GM20000 (cell line): Measurements from ENCODE around the gene NBR1.
"Not testable (repeated sequence)": the region's sequence is repeated elsewhere in the genome, so short reads cannot be mapped to it uniquely, and the experiment has no call there.

Experiments used
- DNase-seq: peaks from one replicate; pipeline ENCODE4 v3.0.0; 2012; ENCODE audit warnings: low spot score
- CTCF ChIP-seq: IDR thresholded peaks from 2 replicates; pipeline ENCODE4 v1.5.1; 2012; ENCODE audit warnings: mild to moderate bottlenecking, control low read depth; ENCODE audit errors: extremely low read depth, missing control alignments

The NBR1 gene

GRCh38 chr17:43171586-43172487, 823 bp downstream of the NBR1 start:
- TF ChIP-seq CTCF = no peak
- DNase-seq = no peak

- no peak for TF ChIP-seq CTCF
- no peak for DNase-seq
Measured at GRCh38 chr17:43175213-43176118, 4.5 kb downstream of the NBR1 start.

GRCh38 chr17:43176119-43176570, 5.1 kb downstream of the NBR1 start:
- DNase-seq = no peak
- TF ChIP-seq CTCF = no peak

GRCh38 chr17:43183921-43184320, 12.9 kb downstream of the NBR1 start:
- no peak for TF ChIP-seq CTCF
- DNase-seq = no peak

- not testable (repeated sequence) for DNase-seq
Measured at GRCh38 chr17:43186656-43187055, 15.6 kb downstream of the NBR1 start.

- no peak for TF ChIP-seq CTCF
- no peak for DNase-seq
Measured at GRCh38 chr17:43193251-43193650, 22.2 kb downstream of the NBR1 start.

- DNase-seq = no peak
- TF ChIP-seq CTCF = no peak
Measured at GRCh38 chr17:43199633-43200032, 28.6 kb downstream of the NBR1 start.
